ENCODE measurements around the gene PPFIBP1. TPM values are rescaled to one million over a fixed set of nuclear protein-coding genes. Genes with fewer than 3 reads are reported as not detected.
A peak's percentile ranks its signal among the peaks of the same experiment; 100 is the strongest.
"Not testable (repeated sequence)": the region's sequence is repeated elsewhere in the genome, so short reads cannot be mapped to it uniquely, and the experiment has no call there.

PPFIBP1 gene
- total RNA-seq, 6 donors from 2014 or later: 67.5 to 129 (median 101) TPM

- peaks cover 20 to 56% (median 30%) of the 10 kb centered on the region in 4 donors for H3K4me1 ChIP-seq
- ATAC-seq (ENCODE audit: low FRiP score in 2 of 2) (peak in 1 of 2 donors; percentile 63), DNase-seq (no peak)
- WGBS, 2 donors: 65 to 73% methylated on average over 3 of the region's 3 CpGs
- H3K4me3 ChIP-seq: no peak overlapping the region
- H3K27me3 ChIP-seq: no peaks in the 10 kb centered on the region
- peaks cover 0 to 6% (median 0%) of the 10 kb centered on the region in 4 donors for H3K36me3 ChIP-seq
- TF ChIP-seq POLR2AphosphoS5 (IDR thresholded peaks at IDR 0.05): peak in 1 of 2 donors; percentile 53
- TF ChIP-seq EP300 (IDR thresholded peaks at IDR 0.05): peak in 1 of 4 donors; percentile 64
- no peak for TF ChIP-seq CTCF (IDR thresholded peaks at IDR 0.05)
- TF ChIP-seq POLR2A (IDR thresholded peaks at IDR 0.05): no peak
- H3K27ac ChIP-seq: peak overlapping the region; percentile 52 to 87 (median 69)
- H3K9me3 ChIP-seq: no peaks in the 10 kb centered on the region
Measured at GRCh38 chr12:27583057-27583797, 59.2 kb downstream of the PPFIBP1 start.

- 92% methylated on average over 6 of the region's 6 CpGs for WGBS, 2 donors
- H3K36me3 ChIP-seq: peaks cover 0 to 5% (median 0%) of the 10 kb centered on the region in 4 donors
- no peak for TF ChIP-seq POLR2A (IDR thresholded peaks at IDR 0.05)
- TF ChIP-seq CTCF (IDR thresholded peaks at IDR 0.05): no peak
- no peak overlapping the region for H3K4me3 ChIP-seq
- H3K27ac ChIP-seq: peak overlapping the region; percentile 52 to 87 (median 69)
- H3K27me3 ChIP-seq: no peaks in the 10 kb centered on the region
- peaks cover 25 to 54% (median 31%) of the 10 kb centered on the region in 4 donors for H3K4me1 ChIP-seq
- no peak for ATAC-seq (ENCODE audit: low FRiP score in 2 of 2)
- no peak for DNase-seq
- H3K9me3 ChIP-seq: no peaks in the 10 kb centered on the region
Measured at GRCh38 chr12:27583981-27584380, 60.0 kb downstream of the PPFIBP1 start.

GRCh38 chr12:27585739-27586265 lies 61.8 kb downstream of the PPFIBP1 start:
- no peaks in the 10 kb centered on the region for H3K36me3 ChIP-seq
- DNase-seq (no peak), ATAC-seq (ENCODE audit: low FRiP score in 2 of 2) (no peak)
- H3K9me3 ChIP-seq: no peaks in the 10 kb centered on the region
- H3K4me1 ChIP-seq: peaks cover 25 to 54% (median 29%) of the 10 kb centered on the region in 4 donors
- H3K4me3 ChIP-seq: no peak overlapping the region
- H3K27ac ChIP-seq: peak overlapping the region in 1 of 4 donors; percentile 8
- TF ChIP-seq POLR2A (IDR thresholded peaks at IDR 0.05) (no peak), POLR2AphosphoS5 (IDR thresholded peaks at IDR 0.05) (no peak), EP300 (IDR thresholded peaks at IDR 0.05) (no peak), CTCF (IDR thresholded peaks at IDR 0.05) (no peak)
- WGBS, 2 donors: 41 to 53% methylated on average over 3 of the region's 3 CpGs
- H3K27me3 ChIP-seq: no peaks in the 10 kb centered on the region

- not testable (repeated sequence) for DNase-seq; ATAC-seq (ENCODE audit: low FRiP score in 2 of 2); H3K4me3 ChIP-seq; H3K9me3 ChIP-seq; H3K27me3 ChIP-seq; H3K36me3 ChIP-seq; H3K27ac ChIP-seq
- WGBS, 2 donors: 4 to 6% methylated on average over 2 of the region's 2 CpGs
- peaks cover 9 to 40% (median 20%) of the 10 kb centered on the region in 4 donors for H3K4me1 ChIP-seq
Measured at GRCh38 chr12:27588075-27588730, 64.2 kb downstream of the PPFIBP1 start.

- WGBS, 2 donors: 64 to 80% methylated on average over 4 of the region's 4 CpGs
- ATAC-seq (ENCODE audit: low FRiP score in 2 of 2) (no peak), DNase-seq (no peak)
- H3K9me3 ChIP-seq: no peaks in the 10 kb centered on the region
- H3K27ac ChIP-seq: no peak overlapping the region
- no peak overlapping the region for H3K4me3 ChIP-seq
- no peak for TF ChIP-seq POLR2A (IDR thresholded peaks at IDR 0.05)
- no peak for TF ChIP-seq CTCF (IDR thresholded peaks at IDR 0.05)
- no peak for TF ChIP-seq POLR2AphosphoS5 (IDR thresholded peaks at IDR 0.05)
- no peak for TF ChIP-seq EP300 (IDR thresholded peaks at IDR 0.05)
- H3K36me3 ChIP-seq: no peaks in the 10 kb centered on the region
- peaks cover 3 to 37% (median 16%) of the 10 kb centered on the region in 4 donors for H3K4me1 ChIP-seq
- H3K27me3 ChIP-seq: no peaks in the 10 kb centered on the region
Measured at GRCh38 chr12:27588776-27589175, 64.8 kb downstream of the PPFIBP1 start.

All from upper lobe of left lung (tissue), 6 donors.